Thoracic aorta (tissue), 2 donors: Measurements from ENCODE around the gene PANX2. TPM values are rescaled to one million over a fixed set of nuclear protein-coding genes. Genes with fewer than 3 reads are reported as not detected.

ENCODE experiments used
- ATAC-seq: fragments of 150-250 bp; one replicate; pipeline ENCODE4 v1.8.0; 2017; ENCODE audit warnings: low read depth; ENCODE audit not compliant: insufficient number of reproducible peaks, low FRiP score
- DNase-seq: peaks from one replicate; pipeline ENCODE4 v3.0.0-alpha.2; 2020; ENCODE audit warnings: low spot score
- H3K27ac ChIP-seq, 2 donors: fragments of 200-600 bp; sonication (generic); 1 replicate in 1 of 2; 2 replicates in 1 of 2; pipeline ENCODE4 v1.5.1; 2016; ENCODE audit warnings: mild to moderate bottlenecking in 2 of 2, moderate library complexity in 2 of 2
- H3K27me3 ChIP-seq: fragments of 200-600 bp; sonication (generic); replicated peaks from 2 replicates; pipeline ENCODE4 v1.6.0; 2016; ENCODE audit warnings: mild to moderate bottlenecking; ENCODE audit not compliant: insufficient read depth
- H3K36me3 ChIP-seq: fragments of 200-600 bp; sonication (generic); one replicate; pipeline ENCODE4 v1.5.1; 2016
- H3K4me1 ChIP-seq, 2 donors: fragments of 200-600 bp; sonication (generic); 1 replicate in 1 of 2; 2 replicates in 1 of 2; pipeline versions ENCODE4 v1.5.1 to v1.6.0; 2016; ENCODE audit warnings: low read depth in 2 of 2, mild to moderate bottlenecking in 1 of 2; ENCODE audit not compliant: control insufficient read depth in 1 of 2
- H3K4me3 ChIP-seq: fragments of 200-600 bp; sonication (generic); 2 replicates; pipeline ENCODE4 v1.5.1; 2016; ENCODE audit warnings: mild to moderate bottlenecking
- H3K9me3 ChIP-seq: fragments of 200-600 bp; sonication (generic); 2 replicates; pipeline ENCODE4 v1.5.1; 2016
- CTCF ChIP-seq: fragments of 200-600 bp; sonication (generic); IDR thresholded peaks from one replicate; pipeline ENCODE4 v1.5.1; 2019; ENCODE audit warnings: antibody characterized with exemption
- total RNA-seq, 2 donors: library from RNA; depleted of rRNA; stranded (reverse); fragments of >200 nt; gene quantifications; one replicate each; pipeline versions ENCODE4 v1.1.0 to v1.2.3, GENCODE V29; 2016

PANX2 gene
- total RNA-seq, 2 donors from 2014 or later: 2.5 to 4.1 TPM

GRCh38 chr22:50188356-50188755 is 17.8 kb downstream of the PANX2 start:
- Histone ChIP-seq H3K36me3 (no peaks in the 10 kb centered on the region), H3K9me3 (no peaks in the 10 kb centered on the region), H3K27me3 (no peaks in the 10 kb centered on the region), H3K4me3 (no peak overlapping the region), H3K27ac (no peak overlapping the region), H3K4me1 (peaks cover 38 to 55% of the 10 kb centered on the region in 2 donors)
- no peak for ATAC-seq
- TF ChIP-seq CTCF: no peak
- DNase-seq: no peak

- peak overlapping the region; percentile 74 to 86 for H3K27ac ChIP-seq
- H3K9me3 ChIP-seq: no peaks in the 10 kb centered on the region
- peaks cover 3% of the 10 kb centered on the region for H3K36me3 ChIP-seq
- TF ChIP-seq CTCF: no peak
- ATAC-seq (no peak), DNase-seq (no peak)
- H3K4me3 ChIP-seq: peak overlapping the region; percentile 74
- peaks cover 37 to 48% of the 10 kb centered on the region in 2 donors for H3K4me1 ChIP-seq
- H3K27me3 ChIP-seq: no peaks in the 10 kb centered on the region
Observed at GRCh38 chr22:50189184-50189848, 18.8 kb downstream of the PANX2 start.

- H3K4me1 ChIP-seq: peaks cover 33 to 43% of the 10 kb centered on the region in 2 donors
- peak overlapping the region; percentile 74 for H3K4me3 ChIP-seq
Observed at GRCh38 chr22:50189849-50190181, 19.3 kb downstream of the PANX2 start.

GRCh38 chr22:50190182-50190940 is 19.8 kb downstream of the PANX2 start:
- peak overlapping the region; percentile 74 for H3K4me3 ChIP-seq
- no peak for ATAC-seq
- peaks cover 29 to 38% of the 10 kb centered on the region in 2 donors for H3K4me1 ChIP-seq
- H3K36me3 ChIP-seq: peaks cover 8% of the 10 kb centered on the region
- H3K27ac ChIP-seq: peak overlapping the region; percentile 74 to 86
- no peaks in the 10 kb centered on the region for H3K27me3 ChIP-seq
- H3K9me3 ChIP-seq: no peaks in the 10 kb centered on the region
- DNase-seq: no peak
- peak; percentile 1 for TF ChIP-seq CTCF

More at GRCh38 chr22:50189849-50190181, 19.3 kb downstream of the PANX2 start:
- no peak for TF ChIP-seq CTCF
- Histone ChIP-seq H3K36me3 (peaks cover 8% of the 10 kb centered on the region), H3K9me3 (no peaks in the 10 kb centered on the region), H3K27ac (peak overlapping the region; percentile 74 to 86), H3K27me3 (no peaks in the 10 kb centered on the region)
- ATAC-seq (no peak), DNase-seq (no peak)

GRCh38 chr22:50190941-50191741 is 20.6 kb downstream of the PANX2 start:
- H3K27me3 ChIP-seq: no peaks in the 10 kb centered on the region
- peaks cover 29 to 38% of the 10 kb centered on the region in 2 donors for H3K4me1 ChIP-seq
- H3K27ac ChIP-seq: peak overlapping the region; percentile 74 to 86
- ATAC-seq: no peak
- peaks cover 8% of the 10 kb centered on the region for H3K36me3 ChIP-seq
- no peaks in the 10 kb centered on the region for H3K9me3 ChIP-seq
- H3K4me3 ChIP-seq: peak overlapping the region; percentile 74
- no peak for TF ChIP-seq CTCF
- DNase-seq: no peak
